C4-2B (cell line): ENCODE data around the gene ATP2A1.

Experiments
- CTCF ChIP-seq: fragments of 450-650 bp; conservative IDR thresholded peaks from 2 replicates; pipeline ENCODE4 v1.5.1; 2017; ENCODE audit warnings: mild to moderate bottlenecking
- ZFX ChIP-seq: fragments of 450-650 bp; IDR thresholded peaks from 2 replicates; pipeline ENCODE4 v1.6.1; 2017

- TF ChIP-seq CTCF (no peak), ZFX (no peak)
Observed at GRCh38 chr16:28830531-28830930, 47.8 kb upstream of the ATP2A1 start.
